Activated CD4-positive, alpha-beta memory T cell treated with anti-CD3 and anti-CD28 coated beads, Interleukin-2, amount 10 ng/mL, durations not matched to agents 7 days and 5 days (primary cell): Measurements from ENCODE around the gene NBEAL2. TPM values are rescaled to one million over a fixed set of nuclear protein-coding genes. Genes with fewer than 3 reads are reported as not detected.
A peak's percentile ranks its signal among the peaks of the same experiment; 100 is the strongest.

Source experiments
- CTCF ChIA-PET: fragments of 350-600 bp; sonication (Branson Sonifier 250); formaldehyde crosslinking; loops from one replicate; lab custom pipeline; 2021; ENCODE audit warnings: antibody characterized with exemption, inconsistent platforms; lab: Charles Lee
- POLR2A ChIA-PET: fragments of 350-600 bp; sonication (Branson Sonifier 250); formaldehyde crosslinking; loops from one replicate; lab custom pipeline; 2021; ENCODE audit warnings: antibody characterized with exemption; lab: Charles Lee
- DNase-seq: peaks from one replicate; pipeline ENCODE4 v3.0.0-alpha.2; 2020
- H3K27ac Mint-ChIP-seq: one replicate; pipeline ENCODE4 v1.8.0; 2021; ENCODE audit warnings: mild to moderate bottlenecking, mixed read lengths
- H3K27me3 Mint-ChIP-seq: one replicate; pipeline ENCODE4 v1.8.0; 2021; ENCODE audit warnings: mixed read lengths
- H3K36me3 Mint-ChIP-seq: one replicate; pipeline ENCODE4 v1.8.0; 2021; ENCODE audit warnings: low read depth, mixed read lengths
- H3K4me1 Mint-ChIP-seq: one replicate; pipeline ENCODE4 v1.8.0; 2021; ENCODE audit warnings: mixed read lengths
- H3K4me3 Mint-ChIP-seq: one replicate; pipeline ENCODE4 v1.8.0; 2021; ENCODE audit warnings: mild to moderate bottlenecking, mixed read lengths
- H3K9me3 Mint-ChIP-seq: one replicate; pipeline ENCODE4 v1.8.0; 2021; ENCODE audit warnings: mixed read lengths
- total RNA-seq, 2 experiments: library from RNA; stranded (reverse); gene quantifications; one replicate each; pipeline ENCODE4 v1.2.3, GENCODE V29; 2021

The NBEAL2 gene
- total RNA-seq, 2 experiments from 2014 or later: 254 to 267 TPM

GRCh38 chr3:46968783-46969428 is 10.6 kb upstream of the NBEAL2 start:
- Mint-ChIP-seq H3K36me3 (peaks cover 54% of the 10 kb centered on the region), H3K27me3 (no peaks in the 10 kb centered on the region), H3K9me3 (no peaks in the 10 kb centered on the region), H3K4me3 (no peak overlapping the region), H3K27ac (no peak overlapping the region), H3K4me1 (peaks cover 78% of the 10 kb centered on the region)
- DNase-seq: no peak
- ChIA-PET CTCF (interaction anchor here (1.2 to 1.7 kb wide), 4 partner anchors 9 to 46 kb away, joined by 3 to 4 read pairs (median 3); no protein-coding TSS in a partner anchor), POLR2A (interaction anchor here (1.4 to 6.9 kb wide), 5 partner anchors 9 to 42 kb away, joined by 3 to 42 read pairs (median 15); partner anchors contain the start of genes CCDC12 and NBEAL2)

- CTCF ChIA-PET: interaction anchor here (1.0 to 1.7 kb wide), 2 partner anchors 11 to 13 kb away, joined by 3 read pairs; no protein-coding TSS in a partner anchor
- Mint-ChIP-seq H3K9me3 (no peaks in the 10 kb centered on the region), H3K36me3 (peaks cover 60% of the 10 kb centered on the region), H3K4me1 (peaks cover 85% of the 10 kb centered on the region), H3K27ac (peak overlapping the region; percentile 89), H3K4me3 (no peak overlapping the region), H3K27me3 (no peaks in the 10 kb centered on the region)
- no peak for DNase-seq
- POLR2A ChIA-PET: interaction anchor here (0.8 to 6.9 kb wide), 4 partner anchors 8 to 37 kb away, joined by 3 to 42 read pairs (median 9); partner anchors contain the start of genes CCDC12 and NBEAL2
Measured at GRCh38 chr3:46970391-46971091, 8.9 kb upstream of the NBEAL2 start.

GRCh38 chr3:46971151-46971550 is 8.3 kb upstream of the NBEAL2 start:
- ChIA-PET POLR2A (interaction anchor here (0.8 to 6.9 kb wide), 4 partner anchors 7 to 37 kb away, joined by 3 to 42 read pairs (median 9); partner anchors contain the start of genes CCDC12 and NBEAL2), CTCF (interaction anchor here (1.0 kb wide), 1 partner anchor 14 kb away, joined by 3 read pairs; no protein-coding TSS in a partner anchor)
- no peaks in the 10 kb centered on the region for H3K9me3 Mint-ChIP-seq
- H3K4me1 Mint-ChIP-seq: peaks cover 81% of the 10 kb centered on the region
- H3K36me3 Mint-ChIP-seq: peaks cover 56% of the 10 kb centered on the region
- DNase-seq: no peak
- no peaks in the 10 kb centered on the region for H3K27me3 Mint-ChIP-seq
- peak overlapping the region; percentile 89 for H3K27ac Mint-ChIP-seq
- peak overlapping the region; percentile 47 for H3K4me3 Mint-ChIP-seq

- CTCF ChIA-PET: no interaction called here
- peak overlapping the region; percentile 47 for H3K4me3 Mint-ChIP-seq
- H3K27me3 Mint-ChIP-seq: no peaks in the 10 kb centered on the region
- POLR2A ChIA-PET: interaction anchor here (0.7 to 4.3 kb wide), 3 partner anchors 13 to 23 kb away, joined by 3 to 15 read pairs (median 3); no protein-coding TSS in a partner anchor
- no peaks in the 10 kb centered on the region for H3K9me3 Mint-ChIP-seq
- peak overlapping the region; percentile 89 for H3K27ac Mint-ChIP-seq
- no peak for DNase-seq
- peaks cover 82% of the 10 kb centered on the region for H3K4me1 Mint-ChIP-seq
- peaks cover 56% of the 10 kb centered on the region for H3K36me3 Mint-ChIP-seq
Measured at GRCh38 chr3:46971742-46972141, 7.7 kb upstream of the NBEAL2 start.

- H3K4me1 Mint-ChIP-seq: peaks cover 80% of the 10 kb centered on the region
- H3K4me3 Mint-ChIP-seq: peak overlapping the region; percentile 13
- CTCF ChIA-PET: interaction anchor here (0.9 to 1.2 kb wide), 2 partner anchors 9 to 18 kb away, joined by 4 to 5 read pairs; no protein-coding TSS in a partner anchor
- no peaks in the 10 kb centered on the region for H3K27me3 Mint-ChIP-seq
- POLR2A ChIA-PET: interaction anchor here (0.7 kb wide), 1 partner anchor 20 kb away, joined by 3 read pairs; no protein-coding TSS in a partner anchor
- no peaks in the 10 kb centered on the region for H3K9me3 Mint-ChIP-seq
- peak overlapping the region; percentile 89 for H3K27ac Mint-ChIP-seq
- peaks cover 50% of the 10 kb centered on the region for H3K36me3 Mint-ChIP-seq
- no peak for DNase-seq
Measured at GRCh38 chr3:46972396-46972795, 7.1 kb upstream of the NBEAL2 start.

- POLR2A ChIA-PET: interaction anchor here (0.7 to 7.7 kb wide), 5 partner anchors 9 to 27 kb away, joined by 3 to 64 read pairs (median 5); no protein-coding TSS in a partner anchor
- DNase-seq: no peak
- peaks cover 43% of the 10 kb centered on the region for H3K36me3 Mint-ChIP-seq
- no peaks in the 10 kb centered on the region for H3K27me3 Mint-ChIP-seq
- peak overlapping the region; percentile 74 for H3K4me3 Mint-ChIP-seq
- CTCF ChIA-PET: interaction anchor here (1.0 kb wide), 1 partner anchor 350 kb away, joined by 3 read pairs; no protein-coding TSS in a partner anchor
- H3K27ac Mint-ChIP-seq: peak overlapping the region; percentile 67
- no peaks in the 10 kb centered on the region for H3K9me3 Mint-ChIP-seq
- peaks cover 75% of the 10 kb centered on the region for H3K4me1 Mint-ChIP-seq
Measured at GRCh38 chr3:46974421-46975171, 4.9 kb upstream of the NBEAL2 start.

GRCh38 chr3:46976326-46977190 is 2.9 kb upstream of the NBEAL2 start, which contains the start of gene CCDC12:
Gene CCDC12 (minus strand): TSS chr3:46976745. CDS start chr3:46976732, 13 bp downstream.
- Mint-ChIP-seq H3K36me3 (peaks cover 38% of the 10 kb centered on the region), H3K4me3 (peak within 1 kb of the TSS; percentile 99), H3K4me1 (peaks cover 64% of the 10 kb centered on the region), H3K9me3 (no peaks in the 10 kb centered on the region), H3K27ac (peak within 1 kb of the TSS; percentile 93), H3K27me3 (no peaks in the 10 kb centered on the region)
- CTCF ChIA-PET: interaction anchor here (0.7 to 1.4 kb wide), 2 partner anchors 9 to 30 kb away, joined by 3 to 4 read pairs; no protein-coding TSS in a partner anchor
- peak; percentile 96 for DNase-seq
- POLR2A ChIA-PET: interaction anchor here (0.6 to 7.7 kb wide), 14 partner anchors 8 to 404 kb away, joined by 3 to 64 read pairs (median 5); partner anchors contain the start of genes PTPN23 and SETD2

- Mint-ChIP-seq H3K9me3 (no peaks in the 10 kb centered on the region), H3K27ac (peak overlapping the region; percentile 93), H3K36me3 (peaks cover 35% of the 10 kb centered on the region), H3K4me3 (peak overlapping the region; percentile 99), H3K27me3 (no peaks in the 10 kb centered on the region), H3K4me1 (peaks cover 62% of the 10 kb centered on the region)
- ChIA-PET CTCF (interaction anchor here (1.5 kb wide), 1 partner anchor 30 kb away, joined by 5 read pairs; no protein-coding TSS in a partner anchor), POLR2A (interaction anchor here (3.2 to 7.7 kb wide), 6 partner anchors 10 to 47 kb away, joined by 21 to 64 read pairs (median 41); no protein-coding TSS in a partner anchor)
- no peak for DNase-seq
Measured at GRCh38 chr3:46977811-46978195, 1.7 kb upstream of the NBEAL2 start.

- no peak for DNase-seq
- Mint-ChIP-seq H3K4me1 (peaks cover 64% of the 10 kb centered on the region), H3K27ac (peak overlapping the region; percentile 93), H3K27me3 (no peaks in the 10 kb centered on the region), H3K9me3 (no peaks in the 10 kb centered on the region), H3K4me3 (peak overlapping the region; percentile 99), H3K36me3 (peaks cover 34% of the 10 kb centered on the region)
- POLR2A ChIA-PET: interaction anchor here (1.0 to 7.7 kb wide), 11 partner anchors 9 to 304 kb away, joined by 3 to 64 read pairs (median 21); partner anchors contain the start of genes KIF9, KLHL18 and SETD2
- CTCF ChIA-PET: interaction anchor here (1.1 to 2.5 kb wide), 5 partner anchors 9 to 303 kb away, joined by 3 to 9 read pairs (median 5); no protein-coding TSS in a partner anchor
Measured at GRCh38 chr3:46978381-46978780, 1.1 kb upstream of the NBEAL2 start.

GRCh38 chr3:46979958-46980497 is 562 bp downstream of the NBEAL2 start:
- peaks cover 63% of the 10 kb centered on the region for H3K4me1 Mint-ChIP-seq
- CTCF ChIA-PET: interaction anchor here (0.5 to 2.5 kb wide), 10 partner anchors 8 to 401 kb away, joined by 3 to 9 read pairs (median 4); partner anchors contain the start of gene PTPN23

More at GRCh38 chr3:46979958-46980497, 562 bp downstream of the NBEAL2 start:
- Mint-ChIP-seq H3K27me3 (no peaks in the 10 kb centered on the region), H3K4me3 (peak overlapping the region; percentile 89), H3K36me3 (peaks cover 30% of the 10 kb centered on the region), H3K27ac (peak overlapping the region; percentile 92), H3K9me3 (no peaks in the 10 kb centered on the region)
- no peak for DNase-seq
- POLR2A ChIA-PET: interaction anchor here (0.6 to 7.7 kb wide), 22 partner anchors 8 to 1320 kb away, joined by 3 to 64 read pairs (median 4); partner anchors contain the start of genes KIF9, KLHL18 and SMARCC1
